Measurements from ENCODE around the gene HIBCH.
"Not testable (repeated sequence)": the region's sequence is repeated elsewhere in the genome, so short reads cannot be mapped to it uniquely, and the experiment has no call there.

The HIBCH gene

GRCh38 chr2:190342611-190343010, 23.0 kb upstream of the HIBCH start:
- DNase-seq (ENCODE audit: low read depth), result no peak

DNA sequence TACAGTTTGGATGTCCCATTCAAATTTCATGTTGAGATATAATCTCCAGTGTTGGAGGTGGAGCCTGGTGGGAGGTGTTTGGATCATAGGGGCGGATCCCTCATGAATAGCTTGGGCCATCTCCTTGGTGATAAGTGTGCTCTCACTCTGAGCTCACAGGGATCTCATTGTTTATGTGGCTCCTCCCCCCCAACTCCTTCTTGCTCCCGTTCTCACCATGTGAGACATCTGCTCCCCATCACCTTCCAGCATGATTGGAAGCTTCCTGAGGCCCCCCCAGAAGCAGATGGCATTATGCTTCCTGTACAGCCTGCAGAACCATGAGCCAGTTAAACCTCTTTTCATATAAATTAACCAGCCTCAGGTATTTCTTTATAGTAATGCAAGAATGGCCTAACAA, 20.7 kb upstream of the HIBCH start:
- no peak for DNase-seq (ENCODE audit: low read depth)

GRCh38 chr2:190339394-190339793, 19.8 kb upstream of the HIBCH start:
- no peak for DNase-seq (ENCODE audit: low read depth)

DNA sequence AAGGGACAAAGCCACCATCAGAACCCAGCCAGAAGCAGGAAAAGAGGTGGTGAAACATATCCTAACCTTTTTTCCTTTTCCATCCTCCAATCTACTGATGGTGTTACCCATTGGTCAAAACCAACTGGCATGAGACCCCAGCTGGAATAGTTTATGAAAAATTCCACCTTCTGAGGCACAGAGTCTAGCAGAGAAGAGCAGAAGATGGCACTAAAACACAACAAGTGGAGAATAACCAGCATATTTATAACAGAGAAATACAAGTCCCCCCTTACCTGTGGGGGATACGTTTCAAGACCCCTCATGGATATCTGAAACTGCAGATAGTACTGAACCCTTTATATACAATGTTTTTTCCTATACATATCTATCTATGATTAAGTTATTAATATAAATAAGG, 18.8 kb upstream of the HIBCH start:
- DNase-seq (ENCODE audit: low read depth), result no peak

- DNase-seq (ENCODE audit: low read depth), result no peak
Observed at GRCh38 chr2:190336420-190336819, 16.8 kb upstream of the HIBCH start.

DNA sequence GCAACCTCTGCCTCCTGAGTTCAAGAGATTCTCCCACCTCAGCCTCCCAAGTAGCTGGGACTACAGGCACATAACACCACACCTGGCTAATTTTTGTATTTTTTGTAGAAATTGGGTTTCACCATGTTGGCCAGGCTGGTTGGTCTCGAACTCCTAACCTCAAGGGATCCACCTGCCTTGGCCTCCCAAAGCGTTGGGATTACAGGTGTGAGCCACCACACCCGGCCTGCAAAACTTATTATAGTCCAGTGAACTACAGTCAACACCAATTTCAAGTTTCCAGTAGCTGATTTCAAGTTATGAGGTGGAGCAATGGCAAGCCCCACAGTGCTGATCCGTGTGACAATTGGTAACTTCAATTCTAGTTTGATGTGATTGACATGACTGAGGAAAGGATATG, 16.0 kb upstream of the HIBCH start:
- DNase-seq (ENCODE audit: low read depth), result not testable (repeated sequence)

GRCh38 chr2:190335225-190335559, 15.6 kb upstream of the HIBCH start:
- no peak for DNase-seq (ENCODE audit: low read depth)

DNA sequence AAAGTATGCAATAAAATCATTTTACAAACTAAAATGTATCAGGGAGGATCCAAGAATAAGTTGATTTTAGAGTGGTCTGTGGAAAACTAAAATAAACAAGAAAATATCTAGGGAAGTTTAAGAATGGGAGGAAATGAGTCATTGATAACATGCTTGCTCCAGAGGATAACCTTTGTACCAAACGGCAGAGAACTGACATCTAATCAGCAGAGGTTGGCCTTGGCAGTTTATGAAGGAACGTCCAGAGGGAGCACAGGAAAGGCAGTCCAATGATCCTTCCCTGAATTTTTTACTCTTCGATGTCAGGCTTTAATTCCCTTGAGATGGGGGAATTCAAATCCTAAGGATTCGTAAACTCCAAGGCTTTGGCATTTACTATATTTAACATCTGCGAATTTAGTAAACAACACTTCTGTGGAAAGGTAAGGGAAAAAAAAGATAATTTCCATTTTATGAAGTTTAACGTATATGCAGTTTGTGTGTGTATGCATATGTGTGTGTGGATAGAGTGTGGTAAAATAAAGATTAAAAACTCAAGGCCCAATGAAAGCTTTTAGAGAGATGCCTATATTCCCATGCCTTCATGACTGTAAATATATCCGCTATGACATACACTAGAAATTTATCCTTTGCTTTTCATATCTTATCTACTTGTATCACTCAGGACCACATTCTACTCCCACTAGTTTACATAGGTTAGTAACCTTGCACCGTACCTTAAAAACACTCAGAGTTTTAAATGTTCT, 15.0 kb upstream of the HIBCH start:
- DNase-seq (ENCODE audit: low read depth), result no peak

GRCh38 chr2:190333928-190334327, 14.3 kb upstream of the HIBCH start:
- no peak for DNase-seq (ENCODE audit: low read depth)

DNA sequence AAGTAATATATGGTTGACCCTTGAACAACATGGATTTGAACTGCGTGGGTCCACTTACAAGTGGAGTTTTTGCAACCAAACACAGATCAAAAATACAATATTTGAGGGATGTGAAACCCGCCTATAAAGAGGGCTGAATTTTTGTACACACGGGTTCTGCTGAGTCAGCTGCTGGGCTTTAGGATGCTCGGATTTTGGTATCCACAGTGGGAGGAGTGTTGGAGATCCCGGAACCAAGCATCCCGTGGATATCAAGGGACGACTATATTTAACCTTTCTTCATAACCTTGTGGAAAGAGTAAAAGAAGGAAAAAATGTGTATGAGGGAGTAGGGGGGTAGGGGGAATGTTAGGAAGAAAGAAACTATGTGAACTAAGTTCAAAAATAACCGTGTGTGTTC, 13.8 kb upstream of the HIBCH start:
- no peak for DNase-seq (ENCODE audit: low read depth)

DNA sequence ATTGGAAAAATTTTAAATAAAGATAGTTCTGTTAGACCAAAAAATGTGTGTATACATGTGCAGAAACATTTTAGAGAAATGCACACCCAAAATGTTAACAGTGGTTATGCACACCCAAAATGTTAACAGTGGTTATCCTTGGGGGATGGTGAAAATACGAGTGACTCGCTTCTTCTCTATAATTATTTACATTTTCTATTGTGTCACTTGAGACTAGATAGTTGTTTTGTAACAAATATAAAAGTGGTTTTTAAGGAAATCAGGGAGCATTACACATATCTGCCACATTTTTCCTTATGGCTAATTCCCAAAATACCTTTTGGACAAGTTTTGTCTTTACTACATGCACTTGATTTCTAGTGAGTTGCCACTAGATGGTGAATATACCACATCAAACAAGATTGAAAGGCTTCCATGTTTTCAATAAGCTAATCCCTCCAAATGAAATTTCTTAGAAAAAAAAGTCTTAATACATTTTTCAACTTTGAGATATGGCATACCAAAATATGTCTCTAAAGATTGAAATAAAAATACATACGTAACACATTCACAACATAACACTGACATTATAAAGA, 9.0 kb upstream of the HIBCH start:
- DNase-seq (ENCODE audit: low read depth), result no peak

GRCh38 chr2:190327867-190328572, 8.4 kb upstream of the HIBCH start:
- DNase-seq (ENCODE audit: low read depth), result no peak

DNA sequence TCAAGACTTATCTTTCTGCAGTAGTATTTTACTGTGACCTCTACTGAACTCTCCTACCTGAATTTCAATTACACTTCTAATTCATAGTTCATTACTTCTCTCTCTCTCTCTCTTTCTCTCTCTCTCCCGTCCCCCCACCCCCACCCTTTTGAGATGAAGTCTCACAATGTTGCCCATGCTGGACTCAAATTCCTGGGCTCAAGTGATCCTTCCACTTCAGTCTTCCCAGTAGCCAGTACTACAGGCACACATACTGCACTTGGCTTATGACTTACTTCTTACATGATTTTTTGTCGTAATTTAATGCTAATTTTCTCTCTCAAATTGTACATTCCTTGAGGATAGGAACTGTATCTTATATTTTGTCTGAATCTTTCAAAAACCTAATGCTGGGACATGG, 6.0 kb upstream of the HIBCH start:
- DNase-seq (ENCODE audit: low read depth), result no peak

DNA sequence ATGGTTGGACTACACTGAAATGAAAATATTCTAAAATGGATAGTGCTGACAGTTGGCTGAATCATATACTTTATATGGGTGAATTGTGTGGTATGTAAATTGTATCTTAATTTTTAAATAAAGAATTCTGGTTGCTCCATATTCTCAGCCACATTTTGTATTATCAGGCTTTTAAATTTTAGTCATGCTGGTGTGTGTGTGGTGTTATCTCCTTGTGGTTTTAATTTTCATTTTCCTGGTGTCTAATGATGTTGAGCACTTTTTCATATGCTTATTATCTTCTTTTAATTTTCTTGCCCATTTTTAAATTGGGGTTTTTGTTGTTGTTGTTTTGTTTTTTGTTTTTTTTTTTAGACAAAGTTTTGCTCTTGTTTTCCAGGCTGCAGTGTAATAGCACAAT, 3.8 kb upstream of the HIBCH start:
- no peak for DNase-seq (ENCODE audit: low read depth)

- DNase-seq (ENCODE audit: low read depth), result no peak
Observed at GRCh38 chr2:190320696-190321095, 1.1 kb upstream of the HIBCH start.

DNA sequence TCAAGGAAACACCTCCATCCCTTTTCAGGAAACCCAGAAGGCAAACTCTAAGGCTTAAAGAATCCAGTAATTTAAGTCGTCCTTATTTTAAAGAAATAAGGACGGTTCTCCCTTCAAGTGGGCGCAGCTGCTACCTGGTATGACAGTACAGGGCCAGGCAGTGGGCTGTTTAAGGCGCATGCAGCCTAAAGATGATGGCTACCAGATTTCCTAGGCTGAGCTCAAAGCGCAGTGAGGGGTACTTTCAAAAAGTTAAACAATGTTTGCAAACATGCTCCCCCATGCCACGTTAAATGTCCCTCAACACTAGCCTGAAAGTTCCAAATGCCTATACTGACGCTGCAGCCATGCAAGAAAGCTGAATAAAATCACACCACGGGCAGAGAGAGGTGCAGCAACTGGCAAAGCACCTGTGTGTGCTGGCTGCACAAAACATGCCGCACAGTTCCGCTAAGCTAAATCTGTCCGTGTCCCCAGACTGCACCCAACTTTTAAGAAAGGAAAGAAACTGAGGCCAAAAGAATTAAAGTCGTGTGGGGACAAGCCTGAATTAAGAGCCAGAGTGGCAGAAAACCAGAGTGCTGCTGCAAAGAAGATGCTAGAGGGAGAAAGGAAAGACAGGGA, 583 bp downstream of the HIBCH start:
- no peak for DNase-seq (ENCODE audit: low read depth)

GRCh38 chr2:190318514-190318913, 1.1 kb downstream of the HIBCH start:
- DNase-seq (ENCODE audit: low read depth), result no peak

GRCh38 chr2:190315273-190315672, 4.4 kb downstream of the HIBCH start:
- no peak for DNase-seq (ENCODE audit: low read depth)

DNA sequence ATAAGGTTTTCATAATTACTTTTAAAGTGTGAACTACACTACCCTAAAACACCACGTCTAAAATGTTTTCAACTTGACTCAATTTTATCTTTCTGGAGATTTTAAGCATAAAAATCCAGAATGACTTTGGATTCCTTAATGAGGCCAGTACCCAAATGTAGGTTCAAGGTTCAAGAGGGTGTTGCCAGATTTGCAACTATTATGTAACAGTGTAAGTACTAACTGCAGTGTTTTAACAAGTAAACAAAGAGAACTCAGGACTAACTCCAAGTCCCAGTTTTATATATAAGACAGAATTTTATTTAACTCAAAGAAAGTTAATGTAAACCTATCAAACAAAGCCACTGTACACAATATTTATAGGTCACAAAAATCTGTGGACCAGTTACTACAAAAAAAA, 5.7 kb downstream of the HIBCH start:
- no peak for DNase-seq (ENCODE audit: low read depth)

DNA sequence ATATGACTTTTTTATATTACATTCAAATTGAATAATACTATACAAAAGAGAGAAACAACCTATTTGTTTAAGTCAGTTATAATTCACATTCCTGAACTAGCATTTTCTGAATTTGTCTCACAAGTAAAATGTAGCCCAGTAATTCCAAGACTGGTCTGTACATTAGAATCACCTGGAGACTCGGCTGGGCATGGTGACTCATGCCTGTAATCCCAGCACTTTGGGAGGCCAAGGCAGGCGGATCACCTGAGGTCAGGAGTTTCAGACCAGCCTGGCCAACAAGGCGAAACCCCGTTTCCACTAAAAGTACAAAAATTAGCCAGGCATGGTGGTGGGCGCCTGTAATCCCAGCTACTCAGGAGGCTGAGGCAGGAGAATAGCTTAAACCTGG, 7.0 kb downstream of the HIBCH start:
- not testable (repeated sequence) for DNase-seq (ENCODE audit: low read depth)

DNA sequence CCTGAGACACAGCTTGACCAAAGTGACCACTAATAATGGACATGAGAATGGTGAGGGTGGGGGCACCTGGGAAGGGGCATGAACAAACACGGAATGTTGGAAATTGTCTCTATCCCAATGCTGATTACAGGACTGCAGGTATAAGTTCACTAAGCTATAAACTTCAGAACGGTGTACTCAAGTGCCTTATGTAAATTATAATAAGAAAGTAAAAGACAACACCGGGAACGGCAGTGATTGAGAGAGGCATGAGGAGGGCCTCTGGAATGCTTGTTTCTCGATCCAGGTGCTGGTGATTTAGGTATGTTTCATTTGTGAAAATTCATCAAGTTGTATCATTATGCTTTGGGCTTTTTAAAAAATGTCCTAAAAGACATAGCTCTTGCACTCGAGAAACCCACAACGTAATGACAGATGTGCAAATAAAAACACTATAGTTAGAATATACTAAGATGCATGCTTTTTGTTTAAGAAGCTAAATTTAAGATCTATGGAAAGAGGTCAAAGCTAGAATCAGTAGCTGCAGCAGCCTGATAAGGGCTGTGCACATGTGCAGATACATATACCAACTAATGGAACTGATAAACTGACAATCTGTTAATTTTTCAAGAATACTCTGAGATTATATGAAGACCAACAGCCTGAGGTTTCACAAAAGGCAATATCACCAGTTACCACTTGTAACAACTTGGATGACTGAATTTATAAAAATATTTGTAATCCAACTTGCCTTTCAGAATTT, 7.6 kb downstream of the HIBCH start:
- no peak for DNase-seq (ENCODE audit: low read depth)

- DNase-seq (ENCODE audit: low read depth), result no peak
Observed at GRCh38 chr2:190308031-190308430, 11.6 kb downstream of the HIBCH start.

- no peak for DNase-seq (ENCODE audit: low read depth)
Observed at GRCh38 chr2:190304404-190304803, 15.2 kb downstream of the HIBCH start.
